SK-N-SH (cell line): ENCODE data around the gene SLC26A8. TPM values are rescaled to one million over a fixed set of nuclear protein-coding genes. Genes with fewer than 3 reads are reported as not detected.

ENCODE experiments used
- CTCF ChIA-PET: fragments of 300-600, 350-600 bp; formaldehyde crosslinking; extraction: SDS; loops from one replicate; lab custom pipeline; 2021; lab: Yijun Ruan, JAX
- POLR2A ChIA-PET: fragments of 350-600 bp; sonication (Branson Sonifier 250); formaldehyde crosslinking; extraction: SDS; loops from one replicate; lab custom pipeline; 2020; ENCODE audit warnings: antibody characterized with exemption, inconsistent platforms; lab: Yijun Ruan, JAX
- DNase-seq: peaks from one replicate; pipeline ENCODE4 v3.0.0; 2012
- H2AFZ ChIP-seq: fragments of 200-600 bp; sonication (generic); 2 replicates; pipeline ENCODE4 v1.8.1; 2016; ENCODE audit warnings: antibody characterized with exemption, mild to moderate bottlenecking, low read depth
- H3F3A ChIP-seq: fragments of 200-600 bp; sonication (generic); replicated peaks from 2 replicates; pipeline ENCODE3; 2016; ENCODE audit warnings: antibody characterized with exemption, mild to moderate bottlenecking; ENCODE audit not compliant: insufficient read depth
- H3K27ac ChIP-seq, 2 experiments: fragments of 200-500 bp in 1 of 2; fragments of 200-600 bp in 1 of 2; sonication (Bioruptor generic) in 1 of 2; sonication (generic), shearing (Covaris generic) in 1 of 2; 2 replicates each; pipeline versions ENCODE4 v1.5.1 to v1.6.1; 2014 to 2016; ENCODE audit warnings: low read depth in 2 of 2, inconsistent platforms in 1 of 2, low read length in 1 of 2, mild to moderate bottlenecking in 1 of 2, mixed read lengths in 1 of 2
- H3K27me3 ChIP-seq: fragments of 200-600 bp; sonication (generic), shearing (Covaris generic); 2 replicates; pipeline ENCODE4 v1.6.1; 2016; ENCODE audit warnings: mixed run types; ENCODE audit not compliant: insufficient read depth
- H3K36me3 ChIP-seq, 2 experiments: fragments of 200-500 bp in 1 of 2; fragments of 200-600 bp in 1 of 2; sonication (Bioruptor generic) in 1 of 2; sonication (generic) in 1 of 2; replicated peaks in 1 of 2; 2 replicates each; pipeline versions ENCODE3 to v1.5.1; 2014 to 2016; ENCODE audit warnings: low read length in 1 of 2, mild to moderate bottlenecking in 1 of 2; ENCODE audit not compliant: insufficient read depth in 2 of 2, control insufficient read depth in 1 of 2
- H3K4me1 ChIP-seq, 2 experiments: fragments of 200-500 bp in 1 of 2; fragments of 200-600 bp in 1 of 2; sonication (Bioruptor generic) in 1 of 2; sonication (generic), shearing (Covaris generic) in 1 of 2; 2 replicates each; pipeline versions ENCODE4 v1.5.1 to v1.6.1; 2014 to 2016; ENCODE audit warnings: low read depth in 1 of 2, low read length in 1 of 2, mixed run types in 1 of 2; ENCODE audit not compliant: insufficient read depth in 2 of 2, control insufficient read depth in 1 of 2
- H3K4me2 ChIP-seq: fragments of 200-600 bp; sonication (generic), shearing (Covaris generic); 2 replicates; pipeline ENCODE4 v1.6.1; 2017; ENCODE audit warnings: mixed run types
- H3K4me3 ChIP-seq, 2 experiments: fragments of 200-500 bp in 1 of 2; fragments of 200-600 bp in 1 of 2; sonication (Bioruptor generic) in 1 of 2; sonication (generic), shearing (Covaris generic) in 1 of 2; 2 replicates each; pipeline versions ENCODE4 v1.5.1 to v1.8.1; 2014 to 2016; ENCODE audit warnings: low read depth in 2 of 2, inconsistent platforms in 1 of 2, low read length in 1 of 2, mild to moderate bottlenecking in 1 of 2, mixed read lengths in 1 of 2, moderate library complexity in 1 of 2
- H3K79me2 ChIP-seq: fragments of 200-600 bp; sonication (generic); 2 replicates; pipeline ENCODE4 v1.8.1; 2017; ENCODE audit warnings: mild to moderate bottlenecking; ENCODE audit not compliant: insufficient read depth
- H3K9ac ChIP-seq: fragments of 200-600 bp; sonication (generic); 2 replicates; pipeline ENCODE4 v1.6.1; 2017; ENCODE audit warnings: mixed run types
- H3K9me2 ChIP-seq: fragments of 200-600 bp; sonication (generic); 2 replicates; pipeline ENCODE4 v1.6.1; 2017; ENCODE audit warnings: mixed run types
- H3K9me3 ChIP-seq: fragments of 200-600 bp; sonication (generic); 2 replicates; pipeline ENCODE4 v1.6.1; 2017; ENCODE audit warnings: mixed run types, mild to moderate bottlenecking, moderate library complexity
- H4K20me1 ChIP-seq: fragments of 200-600 bp; sonication (generic); 2 replicates; pipeline ENCODE4 v1.6.1; 2017; ENCODE audit warnings: mild to moderate bottlenecking, mixed run types; ENCODE audit not compliant: insufficient read depth
- CHD2 ChIP-seq: fragments of 150-350 bp; IDR thresholded peaks from 2 replicates; pipeline ENCODE4 v1.6.1; 2018; ENCODE audit warnings: low read length; ENCODE audit not compliant: partially characterized antibody
- ELF1 ChIP-seq: IDR thresholded peaks from 2 replicates; pipeline ENCODE4 v1.4.0; 2012
- EP300 ChIP-seq, 2 experiments: IDR thresholded peaks; 2 replicates each; pipeline versions ENCODE4 v1.4.0 to v1.6.1; 2012; ENCODE audit warnings: borderline replicate concordance in 1 of 2, low read depth in 1 of 2, low read length in 1 of 2
- FOXJ3 ChIP-seq: sonication (generic); formaldehyde crosslinking; IDR thresholded peaks from 2 replicates; pipeline ENCODE4 v1.5.1; 2020; ENCODE audit warnings: mild to moderate bottlenecking, missing genetic modification reagents
- GABPA ChIP-seq: IDR thresholded peaks from 2 replicates; pipeline ENCODE4 v1.4.0; 2012; ENCODE audit warnings: low read depth, mild to moderate bottlenecking
- MEF2A ChIP-seq: IDR thresholded peaks from 2 replicates; pipeline ENCODE4 v1.4.0; 2012; ENCODE audit warnings: low read depth, borderline replicate concordance
- MXI1 ChIP-seq: IDR thresholded peaks from 2 replicates; pipeline ENCODE4 v1.6.1; 2012; ENCODE audit warnings: mild to moderate bottlenecking, low read depth, low read length, improper control_type of control experiment
- NFIC ChIP-seq: IDR thresholded peaks from 2 replicates; pipeline ENCODE4 v1.4.0; 2012; ENCODE audit warnings: borderline replicate concordance
- PBX3 ChIP-seq: IDR thresholded peaks from 2 replicates; pipeline ENCODE4; 2012
- RCOR1 ChIP-seq: fragments of 150-350 bp; IDR thresholded peaks from 2 replicates; pipeline ENCODE4 v1.6.1; 2017; ENCODE audit warnings: antibody characterized with exemption, low read length
- SIN3A ChIP-seq: IDR thresholded peaks from 2 replicates; pipeline ENCODE4 v1.6.1; 2012; ENCODE audit warnings: low read depth, mild to moderate bottlenecking, low read length, moderate library complexity, borderline replicate concordance
- TCF12 ChIP-seq: IDR thresholded peaks from 2 replicates; pipeline ENCODE4 v1.4.0; 2012
- TEAD4 ChIP-seq: IDR thresholded peaks from 2 replicates; pipeline ENCODE4 v1.4.0; 2012; ENCODE audit warnings: mild to moderate bottlenecking, borderline replicate concordance; ENCODE audit not compliant: insufficient read depth
- USF2 ChIP-seq: fragments of 150-350 bp; IDR thresholded peaks from 2 replicates; pipeline ENCODE4 v1.6.1; 2017; ENCODE audit warnings: antibody characterized with exemption, low read length, low read depth, borderline replicate concordance
- YY1 ChIP-seq: IDR thresholded peaks from 2 replicates; pipeline ENCODE4 v1.4.0; 2012; ENCODE audit warnings: low read depth, mild to moderate bottlenecking
- WGBS: methylation state at CpG from one replicate; pipeline ENCODE4 v1.1.6; 2017; ENCODE audit warnings: low lambda C conversion rate; 5-methylcytosine and 5-hydroxymethylcytosine counted together
- polyA plus RNA-seq, 3 experiments: library from polyadenylated mRNA; depleted of rRNA; stranded (reverse); fragments of >200 nt; gene quantifications; 2 replicates each; pipeline ENCODE4 v1.2.3, GENCODE V29; 2012

SLC26A8 gene
- polyA plus RNA-seq, 1 of the 3 experiments (the other 2 are of a cell fraction) = not detected

- Histone ChIP-seq H3K27ac (peak overlapping the region in 1 of 2 experiments; percentile 67; a peak in 2 of 4 replicates), H3K9me3 (no peaks in the 10 kb centered on the region)
- 65% methylated on average over 2 of the region's 2 CpGs for WGBS
Observed at GRCh38 chr6:36053878-36054277, 29.4 kb upstream of the SLC26A8 start.

GRCh38 chr6:36052097-36052496, 27.7 kb upstream of the SLC26A8 start:
- CTCF ChIA-PET = interaction anchor here (0.8 to 2.0 kb wide), 2 partner anchors 12 to 43 kb away, joined by 3 to 8 read pairs; no protein-coding TSS in a partner anchor
- no peaks in the 10 kb centered on the region for H3F3A ChIP-seq
- H3K4me1 ChIP-seq = peaks cover 16 to 34% of the 10 kb centered on the region in 2 experiments; a peak in 3 of 4 replicates
- H3K4me3 ChIP-seq = no peak overlapping the region
- peaks cover 5 to 8% of the 10 kb centered on the region in 2 experiments for H3K36me3 ChIP-seq
- H3K9ac ChIP-seq = no peak overlapping the region
- WGBS = 93% methylated on average over 2 of the region's 2 CpGs
- H3K79me2 ChIP-seq = peaks cover 82% of the 10 kb centered on the region
- H3K4me2 ChIP-seq = no peak overlapping the region
- no peaks in the 10 kb centered on the region for H3K9me3 ChIP-seq
- POLR2A ChIA-PET = interaction anchor here (0.7 kb wide), 1 partner anchor 79 kb away, joined by 4 read pairs; no protein-coding TSS in a partner anchor
- H3K9me2 ChIP-seq = no peaks in the 10 kb centered on the region
- H4K20me1 ChIP-seq = peaks cover 32% of the 10 kb centered on the region
- TF ChIP-seq ELF1 (no peak), GABPA (no peak), TEAD4 (no peak), MEF2A (no peak), FOXJ3 (CRISPR knock-in tag) (no peak), YY1 (no peak), USF2 (no peak), SIN3A (no peak), MXI1 (no peak), PBX3 (no peak), TCF12 (no peak)
- no peaks in the 10 kb centered on the region for H3K27me3 ChIP-seq
- H3K27ac ChIP-seq = no peak overlapping the region
- H2AFZ ChIP-seq = no peak overlapping the region
- DNase-seq = no peak

More at GRCh38 chr6:36053878-36054277, 29.4 kb upstream of the SLC26A8 start:
- peaks cover 5 to 8% of the 10 kb centered on the region in 2 experiments for H3K36me3 ChIP-seq
- H3K79me2 ChIP-seq = peaks cover 83% of the 10 kb centered on the region
- H4K20me1 ChIP-seq = peaks cover 25% of the 10 kb centered on the region
- no peaks in the 10 kb centered on the region for H3K27me3 ChIP-seq
- ChIA-PET POLR2A (interaction anchor here (0.6 kb wide), 1 partner anchor 51 kb away, joined by 3 read pairs; no protein-coding TSS in a partner anchor), CTCF (interaction anchor here (0.7 to 1.0 kb wide), 2 partner anchors 25 to 41 kb away, joined by 3 to 5 read pairs; no protein-coding TSS in a partner anchor)
- peak; percentile 33 for TF ChIP-seq CHD2
- TF ChIP-seq NFIC = no peak
- no peak for TF ChIP-seq SIN3A
- peak in 1 of 2 experiments; percentile 72; a peak in 2 of 4 replicates for TF ChIP-seq EP300 (IDR thresholded peaks at IDR 0.05; ENCODE audit: borderline replicate concordance in 1 of 2, low read depth in 1 of 2, low read length in 1 of 2)
- TF ChIP-seq MXI1 = 0 out of 2 replicates have a peak, but pooled peaks have one; percentile 8
- 0 out of 2 replicates have a peak, but pooled peaks have one; percentile 71 for TF ChIP-seq RCOR1
- no peak for DNase-seq
- peaks cover 16 to 34% of the 10 kb centered on the region in 2 experiments; a peak in 3 of 4 replicates for H3K4me1 ChIP-seq
- H3K9ac ChIP-seq = no peak overlapping the region
- H3F3A ChIP-seq = no peaks in the 10 kb centered on the region
- H3K4me2 ChIP-seq = no peak overlapping the region
- H3K9me2 ChIP-seq = no peaks in the 10 kb centered on the region
- no peak overlapping the region for H2AFZ ChIP-seq
- H3K4me3 ChIP-seq = no peak overlapping the region
